NCI-H2196 treated with DMSO at 0.1 percent for 48 hours (cell line): ENCODE data around the gene TRIM54.
"Not testable (repeated sequence)": the region's sequence is repeated elsewhere in the genome, so short reads cannot be mapped to it uniquely, and the experiment has no call there.

Experiments used
- DNase-seq: peaks from one replicate; lab custom pipeline; 2025; ENCODE audit not compliant: unreplicated experiment; lab: John Stamatoyannopoulos, UW

The TRIM54 gene

GRCh38 chr2:27256855-27257454 is 25.3 kb upstream of the TRIM54 start:
- no peak for DNase-seq

GRCh38 chr2:27258051-27258450 is 24.2 kb upstream of the TRIM54 start:
- no peak for DNase-seq

GRCh38 chr2:27261241-27261925 is 20.8 kb upstream of the TRIM54 start:
- no peak for DNase-seq

GRCh38 chr2:27261926-27262298 is 20.3 kb upstream of the TRIM54 start:
- DNase-seq, result no peak

GRCh38 chr2:27262379-27263286 is 19.6 kb upstream of the TRIM54 start, which contains the start of gene SLC30A3:
TSS of gene SLC30A3 (minus strand) at chr2:27263047. CDS start at chr2:27262906, 141 bp downstream.
- peak; percentile 24 for DNase-seq

- DNase-seq, result no peak
These were observed 18.7 kb upstream of the TRIM54 start for GRCh38 chr2:27263287-27264252.

GRCh38 chr2:27264253-27264752 is 17.9 kb upstream of the TRIM54 start:
- no peak for DNase-seq

GRCh38 chr2:27264753-27265535 is 17.3 kb upstream of the TRIM54 start:
- DNase-seq, result peak; percentile 56

GRCh38 chr2:27265536-27265870 is 16.7 kb upstream of the TRIM54 start:
- DNase-seq, result no peak

- DNase-seq, result not testable (repeated sequence)
These were observed 13.9 kb upstream of the TRIM54 start for GRCh38 chr2:27268296-27268695.

GRCh38 chr2:27270131-27270530 is 12.1 kb upstream of the TRIM54 start:
- no peak for DNase-seq

GRCh38 chr2:27270670-27271069 is 11.6 kb upstream of the TRIM54 start:
- DNase-seq, result no peak

GRCh38 chr2:27271631-27272340 is 10.4 kb upstream of the TRIM54 start:
- DNase-seq, result no peak

- DNase-seq, result not testable (repeated sequence)
These were observed 9.4 kb upstream of the TRIM54 start for GRCh38 chr2:27272537-27273522.

- no peak for DNase-seq
These were observed 6.7 kb upstream of the TRIM54 start, which contains the start of gene DNAJC5G for GRCh38 chr2:27275211-27276150. TSS of gene DNAJC5G (plus strand) at chr2:27275433. CDS start at chr2:27276729, 1,296 bp downstream.

- DNase-seq, result no peak
These were observed 4.2 kb upstream of the TRIM54 start for GRCh38 chr2:27278010-27278409.

GRCh38 chr2:27280826-27281225 is 1.4 kb upstream of the TRIM54 start:
- DNase-seq, result no peak
